PC-3 (cell line): ENCODE results near the gene FZR1.

Experiments
- EZH2phosphoT487 ChIP-seq: fragments of 300-600 bp; sonication (generic); IDR thresholded peaks from 2 replicates; pipeline ENCODE4 v1.6.1; 2018; ENCODE audit warnings: mild to moderate bottlenecking, antibody characterized with exemption, low read length, borderline replicate concordance
- TF ChIP-seq, protein P1 (sequence below): fragments of 300-600 bp; sonication (generic); conservative IDR thresholded peaks from 2 replicates; pipeline ENCODE4 v1.5.1; 2017; ENCODE audit warnings: antibody characterized with exemption, low read depth, mild to moderate bottlenecking, low read length

DNA sequence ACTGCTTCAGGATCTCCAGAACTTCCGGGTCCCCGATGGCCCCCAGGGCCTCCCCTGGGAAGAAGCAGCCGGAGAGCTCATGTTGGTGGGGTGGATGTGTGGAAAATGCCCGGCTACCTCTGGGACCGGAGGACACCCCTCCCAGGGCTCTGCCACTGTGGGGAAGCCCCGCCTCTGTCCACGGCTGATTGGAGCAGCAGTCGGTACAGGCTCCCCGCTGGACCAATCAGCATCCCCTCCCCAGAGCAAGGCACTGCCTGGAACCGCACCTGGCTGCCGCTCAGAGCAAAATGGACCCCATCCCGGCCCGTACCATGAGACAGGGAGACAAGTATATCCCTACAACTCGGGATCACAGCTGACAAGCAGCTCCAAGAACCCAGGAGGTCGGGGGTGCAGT, 12.1 kb upstream of the FZR1 start:
- TF ChIP-seq, protein P1, sequence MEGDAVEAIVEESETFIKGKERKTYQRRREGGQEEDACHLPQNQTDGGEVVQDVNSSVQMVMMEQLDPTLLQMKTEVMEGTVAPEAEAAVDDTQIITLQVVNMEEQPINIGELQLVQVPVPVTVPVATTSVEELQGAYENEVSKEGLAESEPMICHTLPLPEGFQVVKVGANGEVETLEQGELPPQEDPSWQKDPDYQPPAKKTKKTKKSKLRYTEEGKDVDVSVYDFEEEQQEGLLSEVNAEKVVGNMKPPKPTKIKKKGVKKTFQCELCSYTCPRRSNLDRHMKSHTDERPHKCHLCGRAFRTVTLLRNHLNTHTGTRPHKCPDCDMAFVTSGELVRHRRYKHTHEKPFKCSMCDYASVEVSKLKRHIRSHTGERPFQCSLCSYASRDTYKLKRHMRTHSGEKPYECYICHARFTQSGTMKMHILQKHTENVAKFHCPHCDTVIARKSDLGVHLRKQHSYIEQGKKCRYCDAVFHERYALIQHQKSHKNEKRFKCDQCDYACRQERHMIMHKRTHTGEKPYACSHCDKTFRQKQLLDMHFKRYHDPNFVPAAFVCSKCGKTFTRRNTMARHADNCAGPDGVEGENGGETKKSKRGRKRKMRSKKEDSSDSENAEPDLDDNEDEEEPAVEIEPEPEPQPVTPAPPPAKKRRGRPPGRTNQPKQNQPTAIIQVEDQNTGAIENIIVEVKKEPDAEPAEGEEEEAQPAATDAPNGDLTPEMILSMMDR = no peak
- no peak for TF ChIP-seq EZH2phosphoT487
